Calu3 (cell line): ENCODE data around the gene TJP2. TPM values are rescaled to one million over a fixed set of nuclear protein-coding genes. Genes with fewer than 3 reads are reported as not detected.

Experiments used
- BruUV-seq: library from RNA; stranded (reverse); fragments of 400-500 nt; replicated peaks from 2 replicates; lab custom pipeline; 2021; lab: Mats Ljungman, UMichigan
- CTCF ChIA-PET: fragments of 300-600 bp; sonication (Branson Sonifier 250); formaldehyde crosslinking; loops from one replicate; lab custom pipeline; 2022; ENCODE audit warnings: antibody characterized with exemption; lab: Charles Lee
- DNase-seq: peaks from one replicate; pipeline ENCODE4 v3.0.0; 2022
- H3K27ac Mint-ChIP-seq: one replicate; pipeline ENCODE4 v1.8.0; 2022; ENCODE audit warnings: mixed read lengths; ENCODE audit not compliant: unreplicated experiment
- H3K27me3 Mint-ChIP-seq: one replicate; pipeline ENCODE4 v1.8.0; 2022; ENCODE audit warnings: mixed read lengths; ENCODE audit not compliant: unreplicated experiment
- H3K36me3 Mint-ChIP-seq: one replicate; pipeline ENCODE4 v1.8.0; 2022; ENCODE audit warnings: mild to moderate bottlenecking, moderate library complexity, mixed read lengths; ENCODE audit not compliant: insufficient read depth, unreplicated experiment
- H3K4me1 Mint-ChIP-seq: one replicate; pipeline ENCODE4 v1.8.0; 2022; ENCODE audit warnings: mild to moderate bottlenecking, low read depth, mixed read lengths; ENCODE audit not compliant: unreplicated experiment
- H3K4me3 Mint-ChIP-seq: one replicate; pipeline ENCODE4 v1.8.0; 2022; ENCODE audit warnings: mild to moderate bottlenecking, low read depth, moderate library complexity, mixed read lengths; ENCODE audit not compliant: unreplicated experiment
- H3K9me3 Mint-ChIP-seq: one replicate; pipeline ENCODE4 v1.8.0; 2022; ENCODE audit warnings: low read depth, mixed read lengths; ENCODE audit not compliant: unreplicated experiment
- intact Hi-C: fragments of 100-400 bp; cut with micrococcal nuclease; formaldehyde crosslinking; loops from one replicate; pipeline ENCODE4 v1.10.0; 2022; ENCODE audit not compliant: unreplicated experiment
- total RNA-seq: library from RNA; stranded (reverse); gene quantifications from 2 replicates; pipeline ENCODE4 v1.2.3, GENCODE V29; 2022
- TF ChIP-seq, protein P1 (sequence below): fragments of 200-600 bp; IDR thresholded peaks from one replicate; pipeline ENCODE4 v1.8.0; 2022; ENCODE audit warnings: antibody characterized with exemption; ENCODE audit not compliant: unreplicated experiment

TJP2 gene
- total RNA-seq, 1 experiment from 2014 or later, result 139 TPM

DNA sequence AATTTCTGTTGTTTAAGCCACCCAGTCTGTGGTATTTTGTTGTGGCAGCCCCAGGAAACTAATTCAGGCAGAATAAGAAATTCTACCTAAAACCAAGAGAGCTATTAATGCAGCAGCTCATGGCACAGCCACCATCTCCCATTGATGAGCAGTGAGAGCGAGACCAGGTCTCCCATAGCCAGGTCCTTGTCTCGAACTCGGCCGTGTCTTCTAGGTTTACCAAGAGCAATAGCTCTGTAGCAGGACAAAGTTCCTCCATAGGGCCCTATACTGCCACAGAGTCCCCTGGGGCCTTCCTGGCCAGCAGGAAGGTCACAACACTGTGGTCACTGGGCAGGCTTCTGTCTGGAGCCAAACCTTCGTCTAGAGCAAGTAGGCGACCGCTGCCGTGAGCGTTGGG is 34.5 kb upstream of the TJP2 start:
- no peak for DNase-seq
- intact Hi-C loops, result no loop called here
- no TSS peak for BruUV-seq
- Mint-ChIP-seq H3K27ac (no peak overlapping the region), H3K36me3 (peaks cover 20% of the 10 kb centered on the region), H3K27me3 (no peaks in the 10 kb centered on the region), H3K4me1 (peaks cover 34% of the 10 kb centered on the region), H3K9me3 (no peaks in the 10 kb centered on the region), H3K4me3 (no peak overlapping the region)
- CTCF ChIA-PET, result interaction anchor here (0.6 kb wide), 1 partner anchor 19 kb away, joined by 4 read pairs; no protein-coding TSS in a partner anchor
- TF ChIP-seq, protein P1, sequence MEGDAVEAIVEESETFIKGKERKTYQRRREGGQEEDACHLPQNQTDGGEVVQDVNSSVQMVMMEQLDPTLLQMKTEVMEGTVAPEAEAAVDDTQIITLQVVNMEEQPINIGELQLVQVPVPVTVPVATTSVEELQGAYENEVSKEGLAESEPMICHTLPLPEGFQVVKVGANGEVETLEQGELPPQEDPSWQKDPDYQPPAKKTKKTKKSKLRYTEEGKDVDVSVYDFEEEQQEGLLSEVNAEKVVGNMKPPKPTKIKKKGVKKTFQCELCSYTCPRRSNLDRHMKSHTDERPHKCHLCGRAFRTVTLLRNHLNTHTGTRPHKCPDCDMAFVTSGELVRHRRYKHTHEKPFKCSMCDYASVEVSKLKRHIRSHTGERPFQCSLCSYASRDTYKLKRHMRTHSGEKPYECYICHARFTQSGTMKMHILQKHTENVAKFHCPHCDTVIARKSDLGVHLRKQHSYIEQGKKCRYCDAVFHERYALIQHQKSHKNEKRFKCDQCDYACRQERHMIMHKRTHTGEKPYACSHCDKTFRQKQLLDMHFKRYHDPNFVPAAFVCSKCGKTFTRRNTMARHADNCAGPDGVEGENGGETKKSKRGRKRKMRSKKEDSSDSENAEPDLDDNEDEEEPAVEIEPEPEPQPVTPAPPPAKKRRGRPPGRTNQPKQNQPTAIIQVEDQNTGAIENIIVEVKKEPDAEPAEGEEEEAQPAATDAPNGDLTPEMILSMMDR, result no peak

DNA sequence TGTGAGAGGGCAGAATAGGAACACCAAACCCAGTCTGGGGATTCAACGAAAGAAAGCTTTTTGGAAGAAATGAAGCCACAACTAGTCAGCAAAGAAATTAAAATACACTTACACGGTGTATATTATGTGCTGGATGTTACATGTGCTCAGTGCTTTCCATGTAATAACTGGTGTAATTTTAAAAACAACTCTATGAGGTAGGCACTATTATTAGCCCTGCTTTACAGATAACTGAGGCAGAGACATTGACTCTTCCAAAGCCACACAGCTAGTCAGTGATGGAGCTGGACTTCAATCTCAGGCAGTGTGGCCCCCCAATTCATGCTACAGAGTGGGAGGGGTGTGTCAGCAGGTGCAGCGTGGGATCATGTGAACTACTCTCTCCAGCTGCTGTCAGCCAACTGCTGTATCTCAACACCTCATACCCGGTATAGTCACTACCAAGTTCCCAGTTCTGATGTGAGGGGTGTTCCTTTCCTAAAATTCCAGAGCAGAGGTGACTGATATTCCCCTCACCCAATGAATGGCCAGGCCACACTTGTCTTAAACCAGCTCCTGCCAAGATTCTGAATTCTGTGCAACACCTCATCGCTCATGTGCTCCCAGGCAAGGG is 33.8 kb upstream of the TJP2 start:
- CTCF ChIA-PET, result interaction anchor here (0.6 kb wide), 1 partner anchor 19 kb away, joined by 4 read pairs; no protein-coding TSS in a partner anchor
- H3K27me3 Mint-ChIP-seq, result no peaks in the 10 kb centered on the region
- no peak overlapping the region for H3K4me3 Mint-ChIP-seq
- intact Hi-C loops, result no loop called here
- no peak overlapping the region for H3K27ac Mint-ChIP-seq
- DNase-seq, result no peak
- TF ChIP-seq, protein P1, result no peak
- peaks cover 28% of the 10 kb centered on the region for H3K4me1 Mint-ChIP-seq
- BruUV-seq, result no TSS peak
- H3K9me3 Mint-ChIP-seq, result no peaks in the 10 kb centered on the region
- H3K36me3 Mint-ChIP-seq, result peaks cover 20% of the 10 kb centered on the region

DNA sequence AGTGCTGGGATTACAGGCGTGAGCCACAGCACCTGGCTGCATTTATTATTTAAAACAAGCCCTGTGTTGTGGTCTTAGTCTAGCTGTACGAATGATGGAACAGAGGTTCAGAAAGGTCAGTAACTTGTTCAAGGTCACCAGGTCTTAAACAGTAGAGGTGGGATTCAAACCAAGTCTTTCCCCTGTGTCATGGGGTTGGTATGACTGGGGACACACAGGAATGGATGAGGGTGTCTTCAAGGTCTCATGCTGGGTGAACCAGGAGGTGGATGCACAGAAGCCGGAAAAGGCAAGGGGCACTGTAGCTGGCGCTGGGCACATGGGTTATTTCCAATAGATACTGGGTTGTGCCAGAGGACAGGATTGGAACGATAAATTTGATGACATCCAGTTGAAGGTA is 32.2 kb upstream of the TJP2 start:
- Mint-ChIP-seq H3K4me1 (peaks cover 22% of the 10 kb centered on the region), H3K4me3 (no peak overlapping the region), H3K27me3 (no peaks in the 10 kb centered on the region), H3K27ac (peak overlapping the region; percentile 47), H3K9me3 (no peaks in the 10 kb centered on the region), H3K36me3 (peaks cover 18% of the 10 kb centered on the region)
- no peak for DNase-seq
- intact Hi-C loops, result no loop called here
- no TSS peak for BruUV-seq
- TF ChIP-seq, protein P1, result no peak
- CTCF ChIA-PET, result no interaction called here

DNA sequence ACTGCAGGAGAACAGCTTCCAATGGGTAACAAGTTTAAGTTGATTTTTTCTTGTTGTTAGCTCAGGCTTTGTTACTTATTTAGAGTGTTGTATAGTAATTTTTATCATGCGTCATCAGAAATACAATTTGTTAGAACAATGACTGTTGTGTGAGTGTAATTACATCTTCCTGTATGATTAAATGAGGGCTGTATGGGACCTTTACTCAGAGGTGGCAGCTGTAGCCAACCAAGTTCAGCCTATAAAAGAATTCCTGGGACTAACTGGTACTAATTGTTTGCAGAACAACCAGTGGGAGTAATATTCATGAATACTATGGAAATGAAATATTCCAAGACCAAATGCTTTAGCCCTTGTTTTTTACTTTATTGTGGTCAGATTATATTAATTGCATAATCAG is 30.8 kb upstream of the TJP2 start:
- no peak for DNase-seq
- no peak overlapping the region for H3K27ac Mint-ChIP-seq
- H3K9me3 Mint-ChIP-seq, result no peaks in the 10 kb centered on the region
- intact Hi-C loops, result no loop called here
- no TSS peak for BruUV-seq
- no peaks in the 10 kb centered on the region for H3K27me3 Mint-ChIP-seq
- CTCF ChIA-PET, result interaction anchor here (1.0 to 1.3 kb wide), 2 partner anchors 50 to 89 kb away, joined by 3 read pairs; no protein-coding TSS in a partner anchor
- H3K4me3 Mint-ChIP-seq, result no peak overlapping the region
- H3K4me1 Mint-ChIP-seq, result peaks cover 9% of the 10 kb centered on the region
- peaks cover 7% of the 10 kb centered on the region for H3K36me3 Mint-ChIP-seq
- TF ChIP-seq, protein P1, result no peak
